ENCODE measurements around the gene CAMK4.

CAMK4 gene

GRCh38 chr5:111493031-111493430 is 268.8 kb downstream of the CAMK4 start:
- no peak for DNase-seq (ENCODE audit: low read depth in 2 of 2)

- DNase-seq (ENCODE audit: low read depth in 2 of 2), result no peak
These were observed 270.3 kb downstream of the CAMK4 start for GRCh38 chr5:111494355-111494999.

GRCh38 chr5:111495159-111495558 is 271.0 kb downstream of the CAMK4 start:
- DNase-seq (ENCODE audit: low read depth in 2 of 2), result no peak

- no peak for DNase-seq (ENCODE audit: low read depth in 2 of 2)
These were observed 274.2 kb downstream of the CAMK4 start for GRCh38 chr5:111498346-111498745.

- DNase-seq (ENCODE audit: low read depth in 2 of 2), result no peak
These were observed 278.8 kb downstream of the CAMK4 start for GRCh38 chr5:111502956-111503355.

GRCh38 chr5:111505096-111505495 is 280.9 kb downstream of the CAMK4 start:
- DNase-seq (ENCODE audit: low read depth in 2 of 2), result no peak

- no peak for DNase-seq (ENCODE audit: low read depth in 2 of 2)
These were observed 283.1 kb downstream of the CAMK4 start for GRCh38 chr5:111507276-111507675.

GRCh38 chr5:111509119-111509518 is 284.9 kb downstream of the CAMK4 start:
- no peak for DNase-seq (ENCODE audit: low read depth in 2 of 2)

- no peak for DNase-seq (ENCODE audit: low read depth in 2 of 2)
These were observed 287.1 kb downstream of the CAMK4 start for GRCh38 chr5:111511174-111511830.

GRCh38 chr5:111511831-111512374 is 287.7 kb downstream of the CAMK4 start:
- peak in 1 of 2 experiments; percentile 6 for DNase-seq (ENCODE audit: low read depth in 2 of 2)

- peak; percentile 84 to 87 for DNase-seq (ENCODE audit: low read depth in 2 of 2)
These were observed 288.4 kb downstream of the CAMK4 start, which contains the start of gene STARD4 for GRCh38 chr5:111512375-111513130. TSS of gene STARD4 (minus strand) at chr5:111512535. CDS start at chr5:111507433, 5,102 bp downstream.

- no peak for DNase-seq (ENCODE audit: low read depth in 2 of 2)
These were observed 288.9 kb downstream of the CAMK4 start for GRCh38 chr5:111513131-111513520.

- DNase-seq (ENCODE audit: low read depth in 2 of 2), result no peak
These were observed 289.9 kb downstream of the CAMK4 start for GRCh38 chr5:111514087-111514486.

- no peak for DNase-seq (ENCODE audit: low read depth in 2 of 2)
These were observed 293.8 kb downstream of the CAMK4 start for GRCh38 chr5:111517853-111518501.

GRCh38 chr5:111518777-111519176 is 294.6 kb downstream of the CAMK4 start:
- DNase-seq (ENCODE audit: low read depth in 2 of 2), result no peak

GRCh38 chr5:111520908-111521307 is 296.7 kb downstream of the CAMK4 start:
- DNase-seq (ENCODE audit: low read depth in 2 of 2), result no peak

- no peak for DNase-seq (ENCODE audit: low read depth in 2 of 2)
These were observed 303.9 kb downstream of the CAMK4 start for GRCh38 chr5:111528056-111528455.

- DNase-seq (ENCODE audit: low read depth in 2 of 2), result peak; percentile 48 to 57
These were observed 306.1 kb downstream of the CAMK4 start for GRCh38 chr5:111530298-111530740.

- no peak for DNase-seq (ENCODE audit: low read depth in 2 of 2)
These were observed 308.9 kb downstream of the CAMK4 start for GRCh38 chr5:111532886-111533582.

GRCh38 chr5:111535879-111536549 is 311.8 kb downstream of the CAMK4 start:
- no peak for DNase-seq (ENCODE audit: low read depth in 2 of 2)

All from stimulated activated CD4-positive, alpha-beta T cell treated with anti-CD3 and anti-CD28 coated beads, Interleukin-12 subunit alpha, Interleukin-12 subunit beta, amount 100 ng/mL, for 24 hours (primary cell).